Uterus (tissue), 4 donors: Measurements from ENCODE around the gene PCDHGA5. TPM values are rescaled to one million over a fixed set of nuclear protein-coding genes. Genes with fewer than 3 reads are reported as not detected.
"Not testable (repeated sequence)": the region's sequence is repeated elsewhere in the genome, so short reads cannot be mapped to it uniquely, and the experiment has no call there.

Experiments used
- DNase-seq, 2 donors: peaks; one replicate each; pipeline ENCODE4 v3.0.0-alpha.2; 2019 to 2020
- H3K27ac ChIP-seq, 2 donors: fragments of 200-600 bp; sonication (generic); 1 replicate in 1 of 2; 2 replicates in 1 of 2; pipeline ENCODE4 v1.5.1; 2016 to 2018
- H3K27me3 ChIP-seq, 2 donors: fragments of 200-600 bp; sonication (generic); one replicate each; pipeline ENCODE4 v1.5.1; 2018 to 2019; ENCODE audit warnings: control low read depth in 1 of 2
- H3K36me3 ChIP-seq, 2 donors: fragments of 200-600 bp; sonication (generic); one replicate each; pipeline ENCODE4 v1.5.1; 2019; ENCODE audit warnings: control low read depth in 1 of 2
- H3K4me1 ChIP-seq, 2 donors: fragments of 200-600 bp; sonication (generic); one replicate each; pipeline ENCODE4 v1.5.1; 2018 to 2019; ENCODE audit warnings: control low read depth in 1 of 2
- H3K4me3 ChIP-seq, 2 donors: fragments of 200-600 bp; sonication (generic); 1 replicate in 1 of 2; 2 replicates in 1 of 2; pipeline ENCODE4 v1.5.1; 2018 to 2019; ENCODE audit warnings: mild to moderate bottlenecking in 1 of 2
- H3K9me3 ChIP-seq, 2 donors: fragments of 200-600 bp; sonication (generic); one replicate each; pipeline ENCODE4 v1.5.1; 2019; ENCODE audit warnings: control low read depth in 1 of 2
- POLR2A ChIP-seq, 2 donors: fragments of 450-650 bp; IDR thresholded peaks; one replicate each; pipeline ENCODE4 v1.6.1; 2016; ENCODE audit warnings: antibody characterized with exemption in 2 of 2, mild to moderate bottlenecking in 1 of 2, moderate library complexity in 1 of 2
- intact Hi-C: fragments of 100-400 bp; cut with DNase I; formaldehyde crosslinking; loops from one replicate; pipeline ENCODE4 v1.15.1; 2023; ENCODE audit warnings: low total_unique reads
- total RNA-seq, 4 donors: library from RNA; depleted of rRNA in 3 of 4; stranded (reverse); fragments of >200 nt in 3 of 4; gene quantifications; one replicate each; pipeline versions ENCODE4 v1.1.0 to v1.2.4, GENCODE V29; 2014 to 2023
- TF ChIP-seq, protein P1 (sequence below), 4 experiments: fragments of 200-600 bp in 2 of 4; fragments of 450-650 bp in 2 of 4; sonication (generic) in 2 of 4; IDR thresholded peaks; one replicate each; pipeline ENCODE4 v1.5.1; 2016 to 2019; ENCODE audit warnings: antibody characterized with exemption in 4 of 4, mild to moderate bottlenecking in 2 of 4, moderate library complexity in 1 of 4
- donor health status: DM: yes; HTN: yes; CAD: no.

Gene PCDHGA5
- total RNA-seq, 4 donors from 2014 or later, result 1.8 to 11.5 (median 11.2) TPM

DNA sequence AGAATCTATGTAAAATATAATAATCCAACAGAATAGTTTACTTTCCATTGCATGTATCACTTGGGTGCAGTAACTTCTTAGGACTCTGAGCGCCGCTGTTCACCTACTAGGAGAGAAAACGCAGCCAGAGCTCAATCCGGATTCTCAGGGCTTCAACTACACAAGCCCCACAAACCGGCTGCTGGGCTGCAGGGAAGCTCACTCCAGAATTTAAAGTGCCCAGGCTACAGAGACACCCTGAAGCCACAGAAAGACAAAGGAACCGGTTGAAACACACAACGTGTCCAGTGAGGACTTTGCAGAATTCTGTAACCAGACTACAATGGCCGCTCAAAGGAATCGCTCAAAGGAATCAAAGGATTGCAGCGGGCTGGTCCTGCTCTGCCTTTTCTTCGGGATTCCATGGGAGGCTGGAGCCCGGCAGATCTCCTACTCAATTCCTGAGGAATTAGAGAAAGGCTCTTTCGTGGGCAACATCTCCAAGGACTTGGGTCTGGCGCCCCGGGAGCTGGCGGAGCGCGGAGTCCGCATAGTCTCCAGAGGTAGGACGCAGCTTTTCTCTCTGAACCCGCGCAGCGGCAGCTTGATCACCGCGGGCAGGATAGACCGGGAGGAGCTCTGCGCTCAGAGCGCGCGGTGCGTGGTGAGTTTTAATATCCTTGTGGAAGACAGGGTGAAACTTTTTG, 49.0 kb downstream of the PCDHGA5 start, which contains the start of gene PCDHGA10:
TSS of gene PCDHGA10 (plus strand) at position 134 of the 686 bp plus-strand sequence. CDS start at position 323, 189 bp downstream.
- H3K36me3 ChIP-seq, result no peaks in the 10 kb centered on the region
- peaks cover 6 to 97% of the 10 kb centered on the region in 2 donors for H3K9me3 ChIP-seq
- H3K27ac ChIP-seq, result no peak within 1 kb of the TSS
- no peak within 1 kb of the TSS for H3K4me3 ChIP-seq
- no peaks in the 10 kb centered on the region for H3K4me1 ChIP-seq
- intact Hi-C loops, result no loop called here
- DNase-seq, result no peak
- TF ChIP-seq, protein P1, sequence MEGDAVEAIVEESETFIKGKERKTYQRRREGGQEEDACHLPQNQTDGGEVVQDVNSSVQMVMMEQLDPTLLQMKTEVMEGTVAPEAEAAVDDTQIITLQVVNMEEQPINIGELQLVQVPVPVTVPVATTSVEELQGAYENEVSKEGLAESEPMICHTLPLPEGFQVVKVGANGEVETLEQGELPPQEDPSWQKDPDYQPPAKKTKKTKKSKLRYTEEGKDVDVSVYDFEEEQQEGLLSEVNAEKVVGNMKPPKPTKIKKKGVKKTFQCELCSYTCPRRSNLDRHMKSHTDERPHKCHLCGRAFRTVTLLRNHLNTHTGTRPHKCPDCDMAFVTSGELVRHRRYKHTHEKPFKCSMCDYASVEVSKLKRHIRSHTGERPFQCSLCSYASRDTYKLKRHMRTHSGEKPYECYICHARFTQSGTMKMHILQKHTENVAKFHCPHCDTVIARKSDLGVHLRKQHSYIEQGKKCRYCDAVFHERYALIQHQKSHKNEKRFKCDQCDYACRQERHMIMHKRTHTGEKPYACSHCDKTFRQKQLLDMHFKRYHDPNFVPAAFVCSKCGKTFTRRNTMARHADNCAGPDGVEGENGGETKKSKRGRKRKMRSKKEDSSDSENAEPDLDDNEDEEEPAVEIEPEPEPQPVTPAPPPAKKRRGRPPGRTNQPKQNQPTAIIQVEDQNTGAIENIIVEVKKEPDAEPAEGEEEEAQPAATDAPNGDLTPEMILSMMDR (IDR thresholded peaks at IDR 0.05), result peak in 1 of 4 experiments; percentile 4
- TF ChIP-seq POLR2A (IDR thresholded peaks at IDR 0.05), result no peak
- no peaks in the 10 kb centered on the region for H3K27me3 ChIP-seq

DNA sequence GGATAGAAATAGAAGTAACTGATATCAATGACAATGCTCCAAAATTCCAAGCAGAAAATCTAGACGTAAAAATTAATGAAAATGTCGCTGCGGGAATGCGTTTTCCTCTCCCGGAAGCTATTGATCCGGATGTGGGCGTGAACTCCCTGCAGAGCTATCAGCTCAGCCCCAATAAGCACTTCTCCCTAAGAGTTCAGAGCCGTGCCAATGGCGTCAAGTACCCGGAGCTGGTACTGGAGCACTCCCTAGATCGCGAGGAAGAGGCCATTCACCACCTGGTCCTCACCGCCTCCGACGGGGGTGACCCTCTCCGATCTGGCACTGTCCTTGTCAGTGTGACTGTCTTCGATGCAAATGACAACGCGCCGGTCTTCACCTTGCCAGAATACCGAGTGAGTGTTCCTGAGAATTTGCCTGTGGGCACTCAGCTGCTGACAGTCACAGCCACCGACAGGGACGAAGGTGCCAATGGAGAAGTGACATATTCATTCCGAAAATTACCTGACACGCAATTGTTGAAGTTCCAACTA, 49.6 kb downstream of the PCDHGA5 start:
- intact Hi-C loops, result no loop called here
- Histone ChIP-seq H3K9me3 (peaks cover 6 to 97% of the 10 kb centered on the region in 2 donors), H3K27ac (no peak overlapping the region), H3K36me3 (no peaks in the 10 kb centered on the region), H3K27me3 (no peaks in the 10 kb centered on the region), H3K4me1 (no peaks in the 10 kb centered on the region), H3K4me3 (no peak overlapping the region)
- no peak for DNase-seq
- TF ChIP-seq POLR2A (IDR thresholded peaks at IDR 0.05), result no peak
- TF ChIP-seq, protein P1 (IDR thresholded peaks at IDR 0.05), result no peak

DNA sequence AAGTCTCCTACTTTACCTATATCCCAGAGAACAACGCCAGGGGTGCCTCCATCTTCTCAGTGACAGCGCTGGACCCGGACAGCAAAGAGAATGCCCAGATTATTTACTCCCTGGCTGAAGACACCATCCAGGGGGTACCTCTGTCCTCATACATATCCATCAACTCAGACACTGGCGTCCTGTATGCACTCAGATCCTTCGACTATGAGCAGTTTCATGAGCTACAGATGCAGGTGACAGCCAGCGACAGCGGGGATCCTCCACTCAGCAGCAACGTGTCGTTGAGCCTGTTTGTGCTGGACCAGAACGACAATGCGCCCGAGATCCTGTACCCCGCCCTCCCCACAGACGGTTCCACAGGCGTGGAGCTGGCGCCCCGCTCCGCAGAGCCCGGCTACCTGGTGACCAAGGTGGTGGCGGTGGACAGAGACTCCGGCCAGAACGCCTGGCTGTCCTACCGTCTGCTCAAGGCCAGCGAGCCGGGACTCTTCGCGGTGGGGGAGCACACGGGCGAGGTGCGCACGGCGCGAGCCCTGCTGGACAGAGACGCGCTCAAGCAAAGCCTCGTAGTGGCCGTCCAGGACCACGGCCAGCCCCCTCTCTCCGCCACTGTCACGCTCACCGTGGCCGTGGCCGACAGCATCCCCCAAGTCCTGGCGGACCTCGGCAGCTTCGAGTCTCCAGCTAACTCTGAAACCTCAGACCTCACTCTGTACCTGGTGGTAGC, 50.7 kb downstream of the PCDHGA5 start:
- H3K9me3 ChIP-seq, result peaks cover 6 to 97% of the 10 kb centered on the region in 2 donors
- H3K4me1 ChIP-seq, H3K36me3 ChIP-seq, H3K4me3 ChIP-seq, intact Hi-C loops, H3K27me3 ChIP-seq, DNase-seq, H3K27ac ChIP-seq: not testable (repeated sequence)

DNA sequence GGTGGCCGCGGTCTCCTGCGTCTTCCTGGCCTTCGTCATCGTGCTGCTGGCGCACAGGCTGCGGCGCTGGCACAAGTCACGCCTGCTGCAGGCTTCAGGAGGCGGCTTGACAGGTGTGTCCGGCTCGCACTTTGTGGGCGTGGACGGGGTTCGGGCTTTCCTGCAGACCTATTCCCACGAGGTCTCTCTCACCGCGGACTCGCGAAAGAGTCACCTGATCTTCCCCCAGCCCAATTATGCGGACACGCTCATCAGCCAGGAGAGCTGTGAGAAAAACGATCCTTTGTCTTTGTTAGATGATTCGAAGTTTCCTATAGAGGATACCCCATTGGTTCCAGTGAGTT, 51.3 kb downstream of the PCDHGA5 start:
- H3K27ac ChIP-seq, H3K4me1 ChIP-seq, H3K27me3 ChIP-seq, DNase-seq, H3K4me3 ChIP-seq, intact Hi-C loops, H3K36me3 ChIP-seq: not testable (repeated sequence)
- peaks cover 6 to 97% of the 10 kb centered on the region in 2 donors for H3K9me3 ChIP-seq

Other genes with a start within 250 kb of the PCDHGA5 start
- 10 to 100 TPM in 1 of 4 donors, 1 to 10 TPM in 2, under 1 TPM in 1; 0.59 to 10.5 (median 6.0) TPM for gene PCDHB4, start 242.3 kb upstream of the PCDHGA5 start, total RNA-seq
- gene PCDHB5, start 229.0 kb upstream of the PCDHGA5 start, total RNA-seq, result 10 to 100 TPM in 3 of 4 donors, 1 to 10 TPM in 1; 1.2 to 16.4 (median 12.6) TPM
- 1 to 10 TPM in 3 of 4 donors, under 1 TPM in 1; 0.51 to 4.2 (median 1.7) TPM for gene PCDHB6, start 214.1 kb upstream of the PCDHGA5 start, total RNA-seq
- 1 to 10 TPM in 3 of 4 donors, under 1 TPM in 1; 0.51 to 8.0 (median 5.7) TPM for gene PCDHB7, start 191.5 kb upstream of the PCDHGA5 start, total RNA-seq
- gene PCDHB8, start 186.4 kb upstream of the PCDHGA5 start, total RNA-seq, result 1 to 10 TPM in 2 of 4 donors, under 1 TPM in 2; under 0.01 to 5.4 (median 2.1) TPM
- 10 to 100 TPM in 1 of 4 donors, 1 to 10 TPM in 3; 3.8 to 10.2 (median 5.0) TPM for gene PCDHB16, start 181.8 kb upstream of the PCDHGA5 start, total RNA-seq
- 1 to 10 TPM; 1.8 to 5.5 (median 4.8) TPM for gene PCDHB9, start 177.0 kb upstream of the PCDHGA5 start, total RNA-seq
- 1 to 10 TPM; 2.6 to 8.3 (median 4.7) TPM for gene PCDHB10, start 171.8 kb upstream of the PCDHGA5 start, total RNA-seq
- gene PCDHB11, start 164.5 kb upstream of the PCDHGA5 start, total RNA-seq, result 1 to 10 TPM; 2.4 to 9.8 (median 6.9) TPM
- 10 to 100 TPM in 1 of 4 donors, 1 to 10 TPM in 2, under 1 TPM in 1; 0.88 to 20.5 (median 9.1) TPM for gene PCDHB12, start 155.4 kb upstream of the PCDHGA5 start, total RNA-seq
- gene PCDHB13, start 150.2 kb upstream of the PCDHGA5 start, total RNA-seq, result 10 to 100 TPM in 1 of 4 donors, 1 to 10 TPM in 3; 6.2 to 26.1 (median 8.5) TPM
- gene PCDHB14, start 140.8 kb upstream of the PCDHGA5 start, total RNA-seq, result 10 to 100 TPM in 2 of 4 donors, 1 to 10 TPM in 2; 3.6 to 14.7 (median 9.3) TPM
- 10 to 100 TPM in 3 of 4 donors, 1 to 10 TPM in 1; 5.0 to 17.8 (median 12.1) TPM for gene PCDHB15, start 118.8 kb upstream of the PCDHGA5 start, total RNA-seq
- gene SLC25A2, start 60.1 kb upstream of the PCDHGA5 start, total RNA-seq, result 1 to 10 TPM in 2 of 4 donors, under 1 TPM in 1, not detected in 1; 0.28 to 2.4 (median 2.3) TPM
- gene TAF7, start 43.4 kb upstream of the PCDHGA5 start, total RNA-seq, result 100 to 1,000 TPM in 2 of 4 donors, 10 to 100 TPM in 2; 76.1 to 121 (median 98.0) TPM
- gene PCDHGA1, start 33.6 kb upstream of the PCDHGA5 start, total RNA-seq, result 1 to 10 TPM in 2 of 4 donors, under 1 TPM in 2; under 0.01 to 3.3 (median 1.5) TPM
- 10 to 100 TPM in 2 of 4 donors, 1 to 10 TPM in 2; 3.2 to 11.6 (median 9.3) TPM for gene PCDHGA2, start 25.4 kb upstream of the PCDHGA5 start, total RNA-seq
- gene PCDHGA3, start 20.3 kb upstream of the PCDHGA5 start, total RNA-seq, result 1 to 10 TPM in 3 of 4 donors, under 1 TPM in 1; 0.51 to 8.2 (median 5.6) TPM
- gene PCDHGB1, start 14.1 kb upstream of the PCDHGA5 start, total RNA-seq, result 1 to 10 TPM in 3 of 4 donors, not detected in 1; 4.4 to 7.4 (median 6.9) TPM
- gene PCDHGA4, start 9.1 kb upstream of the PCDHGA5 start, total RNA-seq, result 10 to 100 TPM in 1 of 4 donors, 1 to 10 TPM in 2, under 1 TPM in 1; 0.59 to 16.1 (median 8.7) TPM
- 10 to 100 TPM in 2 of 4 donors, 1 to 10 TPM in 1, under 1 TPM in 1; 0.59 to 17.9 (median 8.7) TPM for gene PCDHGB2, start 4.2 kb upstream of the PCDHGA5 start, total RNA-seq
- gene PCDHGB3, start 6.1 kb downstream of the PCDHGA5 start, total RNA-seq, result 10 to 100 TPM in 2 of 4 donors, 1 to 10 TPM in 1, under 1 TPM in 1; 0.59 to 14.1 (median 8.1) TPM
- gene PCDHGA6, start 9.7 kb downstream of the PCDHGA5 start, total RNA-seq, result 10 to 100 TPM in 3 of 4 donors, 1 to 10 TPM in 1; 4.4 to 16.6 (median 14.3) TPM
- gene PCDHGA7, start 18.6 kb downstream of the PCDHGA5 start, total RNA-seq, result 10 to 100 TPM in 3 of 4 donors, 1 to 10 TPM in 1; 10.0 to 14.1 (median 11.8) TPM
- gene PCDHGB4, start 23.5 kb downstream of the PCDHGA5 start, total RNA-seq, result 10 to 100 TPM in 3 of 4 donors, 1 to 10 TPM in 1; 8.2 to 17.1 (median 14.9) TPM
- gene PCDHGA8, start 28.5 kb downstream of the PCDHGA5 start, total RNA-seq, result 1 to 10 TPM in 3 of 4 donors, under 1 TPM in 1; 0.59 to 9.0 (median 5.1) TPM
- gene PCDHGB5, start 33.8 kb downstream of the PCDHGA5 start, total RNA-seq, result 10 to 100 TPM in 3 of 4 donors, 1 to 10 TPM in 1; 10.0 to 33.6 (median 20.6) TPM
- 10 to 100 TPM; 11.8 to 18.7 (median 16.7) TPM for gene PCDHGA9, start 38.6 kb downstream of the PCDHGA5 start, total RNA-seq
- gene PCDHGB6, start 43.9 kb downstream of the PCDHGA5 start, total RNA-seq, result 10 to 100 TPM in 2 of 4 donors, 1 to 10 TPM in 2; 3.1 to 21.1 (median 11.5) TPM
- gene PCDHGA10, start 48.8 kb downstream of the PCDHGA5 start, total RNA-seq, result 10 to 100 TPM in 1 of 4 donors, 1 to 10 TPM in 3; 2.4 to 11.2 (median 6.6) TPM
- gene PCDHGB7, start 53.5 kb downstream of the PCDHGA5 start, total RNA-seq, result 10 to 100 TPM in 3 of 4 donors, 1 to 10 TPM in 1; 7.1 to 27.6 (median 18.1) TPM
- 10 to 100 TPM in 3 of 4 donors, 1 to 10 TPM in 1; 9.4 to 13.2 (median 12.0) TPM for gene PCDHGA11, start 56.9 kb downstream of the PCDHGA5 start, total RNA-seq
- 10 to 100 TPM in 3 of 4 donors, 1 to 10 TPM in 1; 2.9 to 22.0 (median 14.5) TPM for gene PCDHGA12, start 66.3 kb downstream of the PCDHGA5 start, total RNA-seq
- gene PCDHGC3, start 111.8 kb downstream of the PCDHGA5 start, total RNA-seq, result 100 to 1,000 TPM in 3 of 4 donors, 10 to 100 TPM in 1; 25.9 to 146 (median 123) TPM
- gene PCDHGC4, start 120.9 kb downstream of the PCDHGA5 start, total RNA-seq, result 1 to 10 TPM; 2.9 to 8.0 (median 6.7) TPM
- 1 to 10 TPM in 3 of 4 donors, under 1 TPM in 1; under 0.01 to 7.5 (median 3.4) TPM for gene PCDHGC5, start 124.9 kb downstream of the PCDHGA5 start, total RNA-seq